Measurements from ENCODE around the gene P3H4. TPM values are rescaled to one million over a fixed set of nuclear protein-coding genes. Genes with fewer than 3 reads are reported as not detected.
A peak's percentile ranks its signal among the peaks of the same experiment; 100 is the strongest.

Gene P3H4
- total RNA-seq, 1 experiment from 2014 or later = 58.9 TPM

DNA sequence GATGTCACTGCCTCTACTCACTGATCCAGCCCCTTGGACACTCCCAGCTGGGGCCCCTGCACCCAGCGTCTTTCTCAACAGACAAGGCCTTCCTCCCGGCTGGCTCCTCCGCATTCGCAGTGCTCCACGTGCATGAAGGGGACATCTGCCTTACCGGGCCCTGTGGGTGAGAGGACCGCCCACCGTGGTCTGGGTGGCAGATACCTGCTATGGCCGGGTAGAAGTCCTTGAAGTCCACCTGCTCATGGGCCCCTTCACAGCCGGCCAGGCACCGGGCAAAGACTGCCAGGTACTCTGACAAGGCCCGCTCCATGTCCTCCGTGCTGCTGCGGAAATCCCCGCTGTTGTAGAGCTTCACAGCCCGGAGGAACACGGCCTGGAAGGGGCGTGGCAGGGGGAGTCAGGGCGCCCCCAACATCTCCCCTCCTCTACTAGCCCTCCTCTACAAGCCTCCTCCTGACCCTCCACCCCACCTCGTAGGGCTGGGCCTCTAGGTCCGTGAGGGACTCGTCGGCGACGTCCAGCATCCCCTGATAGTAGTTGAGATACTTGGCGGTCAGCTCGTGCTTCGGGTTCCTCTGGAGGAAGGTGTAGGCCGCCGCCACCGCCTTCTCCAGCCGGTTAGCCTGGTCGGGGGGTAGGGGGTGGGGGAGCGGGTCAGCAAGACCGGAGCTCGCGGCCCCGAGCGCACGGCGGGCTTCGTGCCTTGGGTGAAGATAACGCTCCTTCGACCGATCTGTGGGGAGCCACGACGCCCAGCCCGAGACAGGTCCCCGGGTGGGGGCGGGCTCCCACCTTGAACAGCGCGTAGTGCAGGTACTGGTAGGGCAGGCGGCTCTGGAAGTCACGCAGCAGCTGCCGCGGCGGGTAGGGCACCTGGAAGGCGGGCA is 845 bp downstream of the P3H4 start:
- intact Hi-C loops (cut with micrococcal nuclease; ENCODE audit: unreplicated experiment) = no loop called here
- ChIA-PET CTCF (interaction anchor here (0.5 to 3.3 kb wide), 3 partner anchors 24 to 73 kb away, joined by 3 to 12 read pairs (median 3); partner anchors contain the start of gene JUP), POLR2A (interaction anchor here (0.5 to 0.7 kb wide), 3 partner anchors 10 to 285 kb away, joined by 4 to 6 read pairs (median 4); no protein-coding TSS in a partner anchor)
- Histone ChIP-seq H3K27me3 (ENCODE audit: control insufficient read depth, insufficient read depth, low read length) (no peaks in the 10 kb centered on the region), H3K4me3 (ENCODE audit: low read depth in 2 of 2, low read length in 2 of 2) (peak overlapping the region; percentile 74 to 80), H3K4me1 (ENCODE audit: control insufficient read depth, insufficient read depth, low read length) (peaks cover 25% of the 10 kb centered on the region), H3K27ac (ENCODE audit: low read length) (peak overlapping the region; percentile 99), H3K9me3 (ENCODE audit: control insufficient read depth, insufficient read depth, low read depth, low read length) (no peaks in the 10 kb centered on the region), H3K36me3 (ENCODE audit: control insufficient read depth, insufficient read depth, low read length) (no peaks in the 10 kb centered on the region; the same call in 1 of the 2 replicates)
- DNase-seq (ENCODE audit: low read depth, low spot score) = no peak
- peak; percentile 35 for ATAC-seq
- BruUV-seq (replicated peaks) = no TSS peak
- in situ Hi-C loops (cut with HindIII; ENCODE audit: low pct_unique_long_range_greater_than_20kb, low sequenced_read_pairs) = no loop called here
- TF ChIP-seq SIN3A (IDR thresholded peaks at IDR 0.05; ENCODE audit: borderline replicate concordance, insufficient read depth, low read depth, low read length) (no peak), REST (IDR thresholded peaks at IDR 0.05; ENCODE audit: insufficient read depth in 1 of 2, low read depth in 2 of 2, low read length in 1 of 2) (no peak), POLR2AphosphoS5 (IDR thresholded peaks at IDR 0.05; ENCODE audit: low read depth, low read length) (no peak), TCF7L2 (IDR thresholded peaks at IDR 0.05; ENCODE audit: low read depth, low read length) (no peak), CTCF (IDR thresholded peaks at IDR 0.05) (no peak)

DNA sequence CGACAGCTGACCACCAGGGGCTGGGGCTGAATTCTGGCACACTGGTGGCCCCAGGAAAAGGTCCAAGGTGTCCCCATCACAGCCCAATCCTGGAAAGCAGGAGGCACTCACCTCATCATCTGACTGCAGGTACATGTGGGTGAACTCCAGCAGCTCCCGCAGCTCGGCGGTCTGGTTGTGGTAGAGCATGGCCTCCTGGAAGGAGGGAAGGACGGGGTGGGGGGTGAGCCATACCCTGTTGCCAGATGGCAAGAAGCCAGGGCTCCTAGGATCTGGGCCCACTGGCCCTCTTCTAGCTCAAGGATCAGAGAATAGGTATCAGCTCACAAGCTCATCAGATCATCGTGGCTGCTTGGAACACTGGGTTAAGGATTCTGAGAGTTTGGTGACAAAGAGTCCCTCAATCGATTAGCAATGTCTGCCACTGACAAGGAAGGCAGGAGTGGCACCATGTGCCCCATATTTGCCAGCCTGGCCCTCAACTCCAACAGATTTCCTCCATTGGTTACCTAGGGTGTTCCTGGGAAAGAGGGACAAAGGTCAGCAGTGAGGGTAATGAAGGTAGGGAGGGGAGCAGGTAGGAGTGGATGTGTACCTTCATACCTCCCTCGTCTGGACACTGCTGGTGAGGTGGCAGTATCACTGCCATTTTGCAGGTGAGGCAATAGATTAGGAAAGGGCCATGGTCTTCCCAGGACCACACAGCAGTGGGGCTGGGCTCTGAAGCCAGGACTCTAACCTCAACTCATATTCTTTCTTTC is 4.9 kb downstream of the P3H4 start:
- ChIA-PET POLR2A (no interaction called here), CTCF (no interaction called here)
- H3K36me3 ChIP-seq (ENCODE audit: control insufficient read depth, insufficient read depth, low read length) = no peaks in the 10 kb centered on the region
- no TSS peak for BruUV-seq (replicated peaks)
- no peak for ATAC-seq
- in situ Hi-C loops (cut with HindIII; ENCODE audit: low pct_unique_long_range_greater_than_20kb, low sequenced_read_pairs) (no loop called here), intact Hi-C loops (cut with micrococcal nuclease; ENCODE audit: unreplicated experiment) (no loop called here)
- H3K4me3 ChIP-seq (ENCODE audit: low read depth in 2 of 2, low read length in 2 of 2) = no peak overlapping the region
- TF ChIP-seq CTCF (IDR thresholded peaks at IDR 0.05) = no peak
- no peak for TF ChIP-seq TCF7L2 (IDR thresholded peaks at IDR 0.05; ENCODE audit: low read depth, low read length)
- H3K27ac ChIP-seq (ENCODE audit: low read length) = no peak overlapping the region
- H3K27me3 ChIP-seq (ENCODE audit: control insufficient read depth, insufficient read depth, low read length) = no peaks in the 10 kb centered on the region
- no peak for DNase-seq (ENCODE audit: low read depth, low spot score)
- H3K4me1 ChIP-seq (ENCODE audit: control insufficient read depth, insufficient read depth, low read length) = peaks cover 23% of the 10 kb centered on the region
- H3K9me3 ChIP-seq (ENCODE audit: control insufficient read depth, insufficient read depth, low read depth, low read length) = no peaks in the 10 kb centered on the region
